HepG2 (cell line): ENCODE data around the gene ME3. TPM values are rescaled to one million over a fixed set of nuclear protein-coding genes. Genes with fewer than 3 reads are reported as not detected.

Experiments
- DNMT1 ChIP-seq: sonication (generic); formaldehyde crosslinking; IDR thresholded peaks from 2 replicates; pipeline ENCODE4 v1.5.1; 2020; ENCODE audit warnings: mild to moderate bottlenecking, missing genetic modification reagents
- KAT8 ChIP-seq: IDR thresholded peaks from 2 replicates; pipeline ENCODE4 v1.6.1; 2016; ENCODE audit warnings: missing genetic modification reagents, missing compliant biosample characterization
- MBD4 ChIP-seq: IDR thresholded peaks from 2 replicates; pipeline ENCODE4 v1.6.1; 2012; ENCODE audit warnings: low read length, inconsistent platforms, borderline replicate concordance
- NFATC3 ChIP-seq: sonication (generic); formaldehyde crosslinking; IDR thresholded peaks from 2 replicates; pipeline ENCODE4 v1.5.1; 2020; ENCODE audit warnings: mild to moderate bottlenecking, missing genetic modification reagents
- POGZ ChIP-seq: sonication (generic); formaldehyde crosslinking; IDR thresholded peaks from 2 replicates; pipeline ENCODE4 v1.4.0; 2020; ENCODE audit warnings: mild to moderate bottlenecking, missing genetic modification reagents
- RBM39 ChIP-seq: fragments of 200-400 bp; formaldehyde crosslinking; IDR thresholded peaks from one replicate; pipeline ENCODE4 v1.6.1; 2018; ENCODE audit warnings: antibody characterized with exemption, mild to moderate bottlenecking, low read depth, low read length; ENCODE audit not compliant: poor library complexity, severe bottlenecking
- REPIN1 ChIP-seq: sonication (generic); formaldehyde crosslinking; IDR thresholded peaks from 2 replicates; pipeline ENCODE4 v1.8.0; 2022; ENCODE audit warnings: missing genetic modification reagents, low read depth, mild to moderate bottlenecking, borderline replicate concordance
- SAFB2 ChIP-seq: sonication (generic); formaldehyde crosslinking; IDR thresholded peaks from 2 replicates; pipeline ENCODE4 v1.5.1; 2020; ENCODE audit warnings: missing genetic modification reagents, low read depth, mild to moderate bottlenecking, borderline replicate concordance
- SMAD3 ChIP-seq: sonication (generic); formaldehyde crosslinking; IDR thresholded peaks from 2 replicates; pipeline ENCODE4 v1.4.0; 2020; ENCODE audit warnings: missing genetic modification reagents
- TARDBP ChIP-seq: sonication (generic); formaldehyde crosslinking; IDR thresholded peaks from 2 replicates; pipeline ENCODE4 v1.8.0; 2022; ENCODE audit warnings: mild to moderate bottlenecking, missing genetic modification reagents
- XRCC5 ChIP-seq: fragments of 200-400 bp; formaldehyde crosslinking; optimal IDR thresholded peaks from 2 replicates; pipeline ENCODE3; 2017; ENCODE audit warnings: mild to moderate bottlenecking, low read length
- YY1 ChIP-seq: IDR thresholded peaks from 2 replicates; pipeline ENCODE4 v1.6.1; 2011; ENCODE audit warnings: low read length, low read depth, moderate library complexity, mild to moderate bottlenecking; ENCODE audit not compliant: insufficient read depth, insufficient replicate concordance
- ZNF382 ChIP-seq: sonication (generic); formaldehyde crosslinking; IDR thresholded peaks from 2 replicates; pipeline ENCODE4 v1.5.0; 2020; ENCODE audit warnings: missing genetic modification reagents, mild to moderate bottlenecking, borderline replicate concordance
- ZNF510 ChIP-seq: sonication (generic); formaldehyde crosslinking; IDR thresholded peaks from 2 replicates; pipeline ENCODE4 v1.4.0; 2020; ENCODE audit warnings: low read depth, mild to moderate bottlenecking, missing genetic modification reagents
- ZNF766 ChIP-seq: sonication (generic); formaldehyde crosslinking; IDR thresholded peaks from 2 replicates; pipeline ENCODE4 v1.5.0; 2020; ENCODE audit warnings: missing genetic modification reagents, borderline replicate concordance
- ZZZ3 ChIP-seq: sonication (generic); formaldehyde crosslinking; IDR thresholded peaks from 2 replicates; pipeline ENCODE4 v1.4.0; 2020; ENCODE audit warnings: missing genetic modification reagents, mild to moderate bottlenecking, borderline replicate concordance
- polyA plus RNA-seq, 8 experiments: library from polyadenylated mRNA; depleted of rRNA in 3 of 8; stranded (reverse) in 7 of 8; unstranded in 1 of 8; fragments of >200 nt; fragmentation: Illumina TruSeq in 4 of 8; extraction: Trizol in 4 of 8; gene quantifications; 2 replicates each; pipeline versions ENCODE4 v1.2.1 to v1.2.3, GENCODE V29; 2011 to 2016; ENCODE audit warnings: low read depth in 4 of 8, missing spikeins in 1 of 8, mixed read lengths in 1 of 8; ENCODE audit not compliant: insufficient read depth in 1 of 8
- total RNA-seq, 5 experiments: library from RNA; depleted of rRNA; stranded (reverse); fragments of >200 nt; fragmentation: Illumina TruSeq; extraction: Trizol; gene quantifications; 2 replicates each; pipeline ENCODE4 v1.2.3, GENCODE V29; 2016; ENCODE audit warnings: low read depth in 1 of 5
- TF ChIP-seq, protein P1 (sequence below): sonication (generic); formaldehyde crosslinking; IDR thresholded peaks from 2 replicates; pipeline ENCODE4 v1.9.0; 2021; ENCODE audit warnings: missing genetic modification reagents, borderline replicate concordance
- TF ChIP-seq, protein P2 (sequence below): sonication (generic); formaldehyde crosslinking; IDR thresholded peaks from 2 replicates; pipeline ENCODE4 v1.4.0; 2020; ENCODE audit warnings: mild to moderate bottlenecking, missing genetic modification reagents
- TF ChIP-seq, protein P3 (sequence below): IDR thresholded peaks from 2 replicates; pipeline ENCODE4 v1.6.1; 2016
- TF ChIP-seq, protein P4 (sequence below): sonication (generic); formaldehyde crosslinking; IDR thresholded peaks from 2 replicates; pipeline ENCODE4 v1.8.1; 2022; ENCODE audit warnings: mild to moderate bottlenecking, missing genetic modification reagents
- TF ChIP-seq, protein P5 (sequence below): sonication (generic); formaldehyde crosslinking; IDR thresholded peaks from 2 replicates; pipeline ENCODE4 v1.5.0; 2020; ENCODE audit warnings: mild to moderate bottlenecking, missing genetic modification reagents

ME3 gene
- total and polyA plus RNA-seq, 2 of the 13 experiments (the other 11 are each of a cell fraction or from before 2014, with no cell fraction given) = not detected

DNA sequence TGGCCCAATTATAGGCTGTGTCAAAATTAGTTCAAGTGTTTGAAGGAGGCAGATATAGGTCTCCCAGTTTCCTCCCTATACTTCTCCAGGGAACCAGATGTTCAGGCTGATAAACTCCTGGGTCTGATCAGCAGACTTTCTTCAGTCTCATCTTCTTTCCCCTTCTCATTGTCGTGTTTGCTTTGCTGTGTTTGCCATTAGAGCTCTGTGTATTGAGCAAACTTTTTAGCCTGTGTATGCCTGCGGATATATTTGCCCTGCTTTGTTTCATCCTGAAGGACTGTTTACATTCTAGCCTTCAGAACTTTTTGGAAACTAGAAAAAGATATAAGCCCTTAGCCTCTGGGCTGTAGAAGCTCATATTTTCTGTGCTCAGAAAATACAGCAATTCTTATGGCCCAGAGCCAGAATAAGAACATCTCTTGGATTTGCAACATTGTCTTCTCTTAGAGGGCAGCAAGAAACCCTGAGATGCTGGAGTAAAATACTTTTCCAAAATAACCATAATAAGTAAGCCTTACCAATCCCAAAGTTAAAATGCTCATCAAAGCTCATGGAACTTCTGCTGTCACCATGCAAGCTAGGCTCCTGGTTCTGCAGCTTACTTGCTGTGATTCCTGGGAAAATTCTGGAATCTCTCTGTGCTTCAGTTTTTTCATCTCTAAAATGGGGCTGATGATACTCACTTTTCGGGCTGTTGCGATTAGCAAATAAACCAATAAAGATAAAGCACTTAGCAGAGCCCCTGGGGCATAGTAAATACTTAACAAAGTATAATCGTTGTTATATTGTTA, 34.1 kb upstream of the ME3 start (continued):
- TF ChIP-seq, protein P1, sequence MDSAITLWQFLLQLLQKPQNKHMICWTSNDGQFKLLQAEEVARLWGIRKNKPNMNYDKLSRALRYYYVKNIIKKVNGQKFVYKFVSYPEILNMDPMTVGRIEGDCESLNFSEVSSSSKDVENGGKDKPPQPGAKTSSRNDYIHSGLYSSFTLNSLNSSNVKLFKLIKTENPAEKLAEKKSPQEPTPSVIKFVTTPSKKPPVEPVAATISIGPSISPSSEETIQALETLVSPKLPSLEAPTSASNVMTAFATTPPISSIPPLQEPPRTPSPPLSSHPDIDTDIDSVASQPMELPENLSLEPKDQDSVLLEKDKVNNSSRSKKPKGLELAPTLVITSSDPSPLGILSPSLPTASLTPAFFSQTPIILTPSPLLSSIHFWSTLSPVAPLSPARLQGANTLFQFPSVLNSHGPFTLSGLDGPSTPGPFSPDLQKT (CRISPR knock-in tag) = no peak
- TF ChIP-seq, protein P2, sequence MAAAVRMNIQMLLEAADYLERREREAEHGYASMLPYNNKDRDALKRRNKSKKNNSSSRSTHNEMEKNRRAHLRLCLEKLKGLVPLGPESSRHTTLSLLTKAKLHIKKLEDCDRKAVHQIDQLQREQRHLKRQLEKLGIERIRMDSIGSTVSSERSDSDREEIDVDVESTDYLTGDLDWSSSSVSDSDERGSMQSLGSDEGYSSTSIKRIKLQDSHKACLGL (CRISPR knock-in tag) = no peak
- TF ChIP-seq, protein P3, sequence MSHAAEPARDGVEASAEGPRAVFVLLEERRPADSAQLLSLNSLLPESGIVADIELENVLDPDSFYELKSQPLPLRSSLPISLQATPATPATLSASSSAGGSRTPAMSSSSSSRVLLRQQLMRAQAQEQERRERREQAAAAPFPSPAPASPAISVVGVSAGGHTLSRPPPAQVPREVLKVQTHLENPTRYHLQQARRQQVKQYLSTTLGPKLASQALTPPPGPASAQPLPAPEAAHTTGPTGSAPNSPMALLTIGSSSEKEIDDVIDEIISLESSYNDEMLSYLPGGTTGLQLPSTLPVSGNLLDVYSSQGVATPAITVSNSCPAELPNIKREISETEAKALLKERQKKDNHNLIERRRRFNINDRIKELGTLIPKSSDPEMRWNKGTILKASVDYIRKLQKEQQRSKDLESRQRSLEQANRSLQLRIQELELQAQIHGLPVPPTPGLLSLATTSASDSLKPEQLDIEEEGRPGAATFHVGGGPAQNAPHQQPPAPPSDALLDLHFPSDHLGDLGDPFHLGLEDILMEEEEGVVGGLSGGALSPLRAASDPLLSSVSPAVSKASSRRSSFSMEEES = peak; percentile 38; the same call in 1 of the 2 replicates
- 0 out of 2 replicates have a peak, but pooled peaks have one; percentile 25 for TF ChIP-seq KAT8 (CRISPR knock-in tag)
- no peak for TF ChIP-seq ZZZ3 (CRISPR knock-in tag)
- no peak for TF ChIP-seq NFATC3 (CRISPR knock-in tag)
- TF ChIP-seq ZNF766 (CRISPR knock-in tag) = no peak
- peak; percentile 85; the same call in 1 of the 2 replicates for TF ChIP-seq MBD4
- TF ChIP-seq REPIN1 (CRISPR knock-in tag) = peak; percentile 70; the same call in 1 of the 2 replicates
- no peak for TF ChIP-seq ZNF382 (CRISPR knock-in tag)
- TF ChIP-seq, protein P4, sequence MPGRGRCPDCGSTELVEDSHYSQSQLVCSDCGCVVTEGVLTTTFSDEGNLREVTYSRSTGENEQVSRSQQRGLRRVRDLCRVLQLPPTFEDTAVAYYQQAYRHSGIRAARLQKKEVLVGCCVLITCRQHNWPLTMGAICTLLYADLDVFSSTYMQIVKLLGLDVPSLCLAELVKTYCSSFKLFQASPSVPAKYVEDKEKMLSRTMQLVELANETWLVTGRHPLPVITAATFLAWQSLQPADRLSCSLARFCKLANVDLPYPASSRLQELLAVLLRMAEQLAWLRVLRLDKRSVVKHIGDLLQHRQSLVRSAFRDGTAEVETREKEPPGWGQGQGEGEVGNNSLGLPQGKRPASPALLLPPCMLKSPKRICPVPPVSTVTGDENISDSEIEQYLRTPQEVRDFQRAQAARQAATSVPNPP (CRISPR knock-in tag) = 0 out of 2 replicates have a peak, but pooled peaks have one; percentile 71
- TF ChIP-seq SAFB2 (CRISPR knock-in tag) = no peak
- no peak for TF ChIP-seq RBM39
- TF ChIP-seq XRCC5 = no peak
- TF ChIP-seq POGZ (CRISPR knock-in tag) = 0 out of 2 replicates have a peak, but pooled peaks have one; percentile 32
- 0 out of 2 replicates have a peak, but pooled peaks have one; percentile 57 for TF ChIP-seq TARDBP (CRISPR knock-in tag)
- no peak for TF ChIP-seq DNMT1 (CRISPR knock-in tag)
- no peak for TF ChIP-seq ZNF510
- TF ChIP-seq SMAD3 (CRISPR knock-in tag) = peak; percentile 81
- TF ChIP-seq YY1 = no peak
- TF ChIP-seq, protein P5, sequence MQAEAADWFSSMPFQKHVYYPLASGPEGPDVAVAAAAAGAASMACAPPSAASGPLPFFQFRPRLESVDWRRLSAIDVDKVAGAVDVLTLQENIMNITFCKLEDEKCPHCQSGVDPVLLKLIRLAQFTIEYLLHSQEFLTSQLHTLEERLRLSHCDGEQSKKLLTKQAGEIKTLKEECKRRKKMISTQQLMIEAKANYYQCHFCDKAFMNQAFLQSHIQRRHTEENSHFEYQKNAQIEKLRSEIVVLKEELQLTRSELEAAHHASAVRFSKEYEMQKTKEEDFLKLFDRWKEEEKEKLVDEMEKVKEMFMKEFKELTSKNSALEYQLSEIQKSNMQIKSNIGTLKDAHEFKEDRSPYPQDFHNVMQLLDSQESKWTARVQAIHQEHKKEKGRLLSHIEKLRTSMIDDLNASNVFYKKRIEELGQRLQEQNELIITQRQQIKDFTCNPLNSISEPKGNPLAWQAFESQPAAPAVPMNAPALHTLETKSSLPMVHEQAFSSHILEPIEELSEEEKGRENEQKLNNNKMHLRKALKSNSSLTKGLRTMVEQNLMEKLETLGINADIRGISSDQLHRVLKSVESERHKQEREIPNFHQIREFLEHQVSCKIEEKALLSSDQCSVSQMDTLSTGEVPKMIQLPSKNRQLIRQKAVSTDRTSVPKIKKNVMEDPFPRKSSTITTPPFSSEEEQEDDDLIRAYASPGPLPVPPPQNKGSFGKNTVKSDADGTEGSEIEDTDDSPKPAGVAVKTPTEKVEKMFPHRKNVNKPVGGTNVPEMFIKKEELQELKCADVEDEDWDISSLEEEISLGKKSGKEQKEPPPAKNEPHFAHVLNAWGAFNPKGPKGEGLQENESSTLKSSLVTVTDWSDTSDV (CRISPR knock-in tag) = no peak
